ENCODE measurements around the gene BMP7.

Gene BMP7

DNA sequence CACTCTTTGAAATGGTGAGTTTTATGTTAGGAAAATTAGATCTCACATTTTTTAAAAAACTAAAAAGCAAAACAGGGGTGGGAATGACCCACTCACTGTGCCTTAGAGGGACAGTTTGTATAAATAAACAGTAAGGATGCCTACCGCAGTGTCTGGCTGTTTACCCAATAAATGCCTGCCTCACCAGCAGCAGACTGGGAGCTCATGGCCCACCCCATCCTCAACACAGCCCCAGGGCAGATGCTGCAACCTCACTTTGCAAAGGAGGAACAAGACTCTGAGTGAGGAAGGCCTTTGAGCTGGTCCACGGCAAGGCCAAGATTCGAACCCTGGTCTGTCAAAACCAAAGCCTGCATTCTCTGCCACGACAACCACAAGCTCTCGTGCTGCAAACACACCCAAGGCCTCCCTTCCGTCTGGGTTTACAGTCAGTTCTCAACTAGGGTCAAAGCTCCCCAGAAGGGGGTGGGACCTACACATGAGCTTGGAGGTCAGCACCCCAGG is 77.8 kb downstream of the BMP7 start:
- DNase-seq: no peak
- no peak overlapping the region for H3K4me3 ChIP-seq
- H3K4me1 ChIP-seq: no peaks in the 10 kb centered on the region
- TF ChIP-seq, protein P1, sequence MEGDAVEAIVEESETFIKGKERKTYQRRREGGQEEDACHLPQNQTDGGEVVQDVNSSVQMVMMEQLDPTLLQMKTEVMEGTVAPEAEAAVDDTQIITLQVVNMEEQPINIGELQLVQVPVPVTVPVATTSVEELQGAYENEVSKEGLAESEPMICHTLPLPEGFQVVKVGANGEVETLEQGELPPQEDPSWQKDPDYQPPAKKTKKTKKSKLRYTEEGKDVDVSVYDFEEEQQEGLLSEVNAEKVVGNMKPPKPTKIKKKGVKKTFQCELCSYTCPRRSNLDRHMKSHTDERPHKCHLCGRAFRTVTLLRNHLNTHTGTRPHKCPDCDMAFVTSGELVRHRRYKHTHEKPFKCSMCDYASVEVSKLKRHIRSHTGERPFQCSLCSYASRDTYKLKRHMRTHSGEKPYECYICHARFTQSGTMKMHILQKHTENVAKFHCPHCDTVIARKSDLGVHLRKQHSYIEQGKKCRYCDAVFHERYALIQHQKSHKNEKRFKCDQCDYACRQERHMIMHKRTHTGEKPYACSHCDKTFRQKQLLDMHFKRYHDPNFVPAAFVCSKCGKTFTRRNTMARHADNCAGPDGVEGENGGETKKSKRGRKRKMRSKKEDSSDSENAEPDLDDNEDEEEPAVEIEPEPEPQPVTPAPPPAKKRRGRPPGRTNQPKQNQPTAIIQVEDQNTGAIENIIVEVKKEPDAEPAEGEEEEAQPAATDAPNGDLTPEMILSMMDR (IDR thresholded peaks at IDR 0.05): no peak
- no peak overlapping the region for H3K27ac ChIP-seq
- peaks cover 0 to 15% of the 10 kb centered on the region in 2 donors for H3K27me3 ChIP-seq
- no peaks in the 10 kb centered on the region for H3K36me3 ChIP-seq
- no peaks in the 10 kb centered on the region for H3K9me3 ChIP-seq
- intact Hi-C loops (cut with DNase I; ENCODE audit: low total_unique reads): no loop called here

DNA sequence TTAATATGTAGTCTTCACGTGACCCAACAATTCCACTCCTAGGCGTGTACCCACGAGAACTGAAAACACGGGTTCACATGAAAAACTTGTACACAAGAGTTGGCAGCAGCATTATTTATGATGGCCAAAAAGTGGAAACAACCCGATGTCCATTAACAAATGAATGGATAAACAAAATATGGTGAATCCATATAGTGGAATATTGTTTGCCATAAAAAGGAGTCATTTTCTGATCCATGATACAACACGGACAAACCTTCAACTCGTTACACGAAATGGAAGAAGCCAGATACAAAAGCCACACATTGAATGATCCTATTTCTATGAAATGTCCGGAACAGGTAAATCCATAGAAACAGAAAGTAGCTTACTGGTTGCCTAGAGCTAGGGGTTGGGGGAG is 78.4 kb downstream of the BMP7 start:
- no peak for DNase-seq
- no peaks in the 10 kb centered on the region for H3K9me3 ChIP-seq
- intact Hi-C loops (cut with DNase I; ENCODE audit: low total_unique reads): no loop called here
- H3K36me3 ChIP-seq: no peaks in the 10 kb centered on the region
- peaks cover 0 to 18% of the 10 kb centered on the region in 2 donors for H3K27me3 ChIP-seq
- H3K4me3 ChIP-seq: no peak overlapping the region
- H3K27ac ChIP-seq: no peak overlapping the region
- TF ChIP-seq, protein P1 (IDR thresholded peaks at IDR 0.05): no peak
- H3K4me1 ChIP-seq: no peaks in the 10 kb centered on the region

DNA sequence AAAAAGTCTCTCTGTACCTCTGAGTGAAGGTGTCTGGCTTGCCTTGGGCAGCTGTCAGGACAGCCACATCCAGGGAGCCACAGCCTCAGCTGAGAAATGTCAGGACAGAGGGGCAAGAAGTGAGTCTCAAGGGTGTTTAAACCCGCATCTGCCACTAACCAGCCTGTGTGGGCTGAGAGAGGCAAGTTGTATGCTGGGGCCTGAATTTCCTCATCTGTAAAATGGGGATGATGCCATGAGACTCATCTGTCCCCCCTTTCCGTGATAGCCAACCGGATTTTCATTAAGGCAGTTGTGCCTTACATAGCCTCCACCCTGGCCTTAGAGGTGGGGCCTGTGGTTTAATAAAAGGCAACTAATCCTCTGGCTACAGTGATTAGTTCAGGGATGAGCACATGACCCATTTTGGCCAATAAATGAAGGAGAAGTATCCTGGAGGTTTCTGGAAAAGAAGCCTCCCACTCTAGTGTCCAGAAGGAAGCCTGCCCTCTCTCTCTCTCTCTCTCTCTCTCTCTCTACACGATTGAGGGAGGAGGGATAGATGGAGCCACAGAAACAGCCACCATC is 79.3 kb downstream of the BMP7 start:
- Histone ChIP-seq H3K27me3 (peaks cover 0 to 19% of the 10 kb centered on the region in 2 donors), H3K36me3 (no peaks in the 10 kb centered on the region), H3K4me3 (no peak overlapping the region), H3K9me3 (no peaks in the 10 kb centered on the region), H3K27ac (no peak overlapping the region), H3K4me1 (no peaks in the 10 kb centered on the region)
- no peak for DNase-seq
- TF ChIP-seq, protein P1 (IDR thresholded peaks at IDR 0.05): no peak
- intact Hi-C loops (cut with DNase I; ENCODE audit: low total_unique reads): no loop called here

DNA sequence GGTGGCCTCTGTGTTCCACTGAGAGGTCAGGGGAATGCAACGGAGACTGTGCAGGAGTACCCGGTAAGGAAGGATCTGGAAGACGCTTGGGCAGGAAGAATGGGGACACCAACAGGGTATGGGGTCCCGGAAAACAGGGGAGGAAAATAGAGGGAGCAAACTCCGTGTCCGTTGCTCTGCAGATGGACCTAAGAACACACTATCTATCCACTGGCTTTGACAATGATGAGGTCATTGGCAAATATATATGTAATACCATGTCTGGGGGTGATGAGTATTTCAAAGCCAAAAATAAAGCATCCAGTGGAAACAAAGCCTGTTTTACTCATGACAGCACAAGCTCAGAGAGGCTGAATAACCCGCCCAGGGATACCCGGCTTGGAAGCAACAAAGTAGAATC is 80.2 kb downstream of the BMP7 start:
- intact Hi-C loops (cut with DNase I; ENCODE audit: low total_unique reads): no loop called here
- H3K36me3 ChIP-seq: no peaks in the 10 kb centered on the region
- no peak overlapping the region for H3K27ac ChIP-seq
- H3K9me3 ChIP-seq: no peaks in the 10 kb centered on the region
- no peaks in the 10 kb centered on the region for H3K4me1 ChIP-seq
- TF ChIP-seq, protein P1 (IDR thresholded peaks at IDR 0.05): no peak
- no peak overlapping the region for H3K4me3 ChIP-seq
- no peak for DNase-seq
- peaks cover 0 to 26% of the 10 kb centered on the region in 2 donors for H3K27me3 ChIP-seq

DNA sequence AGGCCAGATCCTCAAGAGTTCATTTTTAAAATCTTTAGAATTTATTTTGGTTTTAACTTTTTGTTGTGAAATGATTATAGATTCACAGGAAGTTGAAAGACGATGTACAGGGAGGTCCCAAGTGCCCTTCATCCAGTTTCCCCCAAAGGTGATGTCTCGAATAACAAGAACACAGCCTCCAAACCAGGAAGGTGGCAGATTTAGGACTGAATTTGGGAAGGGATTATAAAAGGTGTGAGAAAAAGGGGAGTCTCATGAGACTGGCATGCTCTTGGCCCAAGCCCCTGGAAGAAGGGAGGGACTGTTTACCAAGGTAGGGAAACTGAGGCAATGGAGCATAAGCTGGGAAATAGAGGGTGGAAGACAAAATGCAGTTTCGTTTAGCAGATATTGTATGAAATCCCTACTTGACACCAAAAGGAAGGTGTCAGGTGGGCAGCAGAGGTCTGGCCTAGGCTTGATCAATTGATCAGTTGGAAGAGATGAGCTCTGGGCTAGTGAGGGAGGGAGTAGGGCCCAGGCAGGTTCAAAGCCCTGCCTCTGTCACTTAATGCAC is 81.2 kb downstream of the BMP7 start:
- TF ChIP-seq, protein P1 (IDR thresholded peaks at IDR 0.05): no peak
- peaks cover 0 to 28% of the 10 kb centered on the region in 2 donors for H3K27me3 ChIP-seq
- DNase-seq: no peak
- intact Hi-C loops (cut with DNase I; ENCODE audit: low total_unique reads): no loop called here
- H3K36me3 ChIP-seq: no peaks in the 10 kb centered on the region
- no peaks in the 10 kb centered on the region for H3K9me3 ChIP-seq
- H3K27ac ChIP-seq: no peak overlapping the region
- H3K4me3 ChIP-seq: no peak overlapping the region
- no peaks in the 10 kb centered on the region for H3K4me1 ChIP-seq

All from tibial artery (tissue), 4 donors.